GM06990 (cell line): ENCODE results near the gene ASAP2.

Experiments
- DNase-seq: peaks from one replicate; pipeline ENCODE4 v3.0.0-alpha.2; 2011; ENCODE audit not compliant: insufficient read length; ENCODE audit errors: extremely low read depth
- H3K27me3 ChIP-seq: replicated peaks from 2 replicates; pipeline ENCODE4 v1.6.0; 2011; ENCODE audit warnings: low read length; ENCODE audit not compliant: control insufficient read depth, insufficient read depth
- H3K36me3 ChIP-seq: 2 replicates; pipeline ENCODE4 v1.5.1; 2011; ENCODE audit warnings: low read length; ENCODE audit not compliant: control insufficient read depth, insufficient read depth
- H3K4me3 ChIP-seq: replicated peaks from 2 replicates; pipeline ENCODE4 v1.5.1; 2011; ENCODE audit warnings: low read depth, mild to moderate bottlenecking, control low read depth, low read length
- CTCF ChIP-seq: IDR thresholded peaks from 2 replicates; pipeline ENCODE4 v1.5.1; 2011; ENCODE audit warnings: low read length, control low read depth, mild to moderate bottlenecking, inconsistent platforms; ENCODE audit not compliant: insufficient read depth, poor library complexity, severe bottlenecking

The ASAP2 gene

GRCh38 chr2:9220201-9220600, 13.6 kb downstream of the ASAP2 start:
- Histone ChIP-seq H3K4me3 (no peak overlapping the region), H3K27me3 (peaks cover 1% of the 10 kb centered on the region; the same call in 1 of the 2 replicates), H3K36me3 (no peaks in the 10 kb centered on the region)
- no peak for DNase-seq
- no peak for TF ChIP-seq CTCF

GRCh38 chr2:9221223-9221622, 14.6 kb downstream of the ASAP2 start:
- no peak for DNase-seq

GRCh38 chr2:9222239-9222892, 15.8 kb downstream of the ASAP2 start:
- no peak for TF ChIP-seq CTCF
- no peaks in the 10 kb centered on the region for H3K36me3 ChIP-seq
- DNase-seq: no peak
- no peak overlapping the region for H3K4me3 ChIP-seq
- H3K27me3 ChIP-seq: peaks cover 4% of the 10 kb centered on the region

More at GRCh38 chr2:9221223-9221622, 14.6 kb downstream of the ASAP2 start:
- no peak for TF ChIP-seq CTCF
- H3K36me3 ChIP-seq: no peaks in the 10 kb centered on the region
- H3K4me3 ChIP-seq: no peak overlapping the region
- peaks cover 3% of the 10 kb centered on the region for H3K27me3 ChIP-seq

- Histone ChIP-seq H3K4me3 (no peak overlapping the region), H3K27me3 (peaks cover 4% of the 10 kb centered on the region), H3K36me3 (no peaks in the 10 kb centered on the region)
- no peak for TF ChIP-seq CTCF
- DNase-seq: no peak
Measured at GRCh38 chr2:9222893-9223287, 16.3 kb downstream of the ASAP2 start.

GRCh38 chr2:9225806-9226205, 19.2 kb downstream of the ASAP2 start:
- TF ChIP-seq CTCF: no peak
- no peaks in the 10 kb centered on the region for H3K36me3 ChIP-seq
- no peak for DNase-seq
- peaks cover 3% of the 10 kb centered on the region for H3K27me3 ChIP-seq
- no peak overlapping the region for H3K4me3 ChIP-seq
